Measurements from ENCODE around the gene SLC45A1. TPM values are rescaled to one million over a fixed set of nuclear protein-coding genes. Genes with fewer than 3 reads are reported as not detected.
A peak's percentile ranks its signal among the peaks of the same experiment; 100 is the strongest.

Gene SLC45A1
- total and polyA plus RNA-seq, 4 donors, result 3.3 to 30.2 (median 19.4) TPM

GRCh38 chr1:8358241-8358896 is 40.5 kb downstream of the SLC45A1 start:
- no peak overlapping the region for H3K27ac ChIP-seq (ENCODE audit: low read depth, low read length)
- peaks cover 30% of the 10 kb centered on the region for H3K4me1 ChIP-seq (ENCODE audit: control insufficient read depth, insufficient read depth, low read length)
- H3K36me3 ChIP-seq (ENCODE audit: control insufficient read depth, insufficient read depth, low read length), result peaks cover 95% of the 10 kb centered on the region
- no peak for DNase-seq (ENCODE audit: low read depth in 4 of 6, low spot score in 6 of 6)
- H3K9me3 ChIP-seq (ENCODE audit: control insufficient read depth, insufficient read depth, low read length), result no peaks in the 10 kb centered on the region
- 94% methylated on average over 42 of the region's 46 CpGs for whole genome bisulfite sequencing (ENCODE audit: insufficient coverage)
- H3K4me3 ChIP-seq (ENCODE audit: low read depth, low read length), result no peak overlapping the region
- H3K27me3 ChIP-seq (ENCODE audit: control insufficient read depth, insufficient read depth, low read length), result no peaks in the 10 kb centered on the region

- no peak overlapping the region for H3K4me3 ChIP-seq (ENCODE audit: low read depth, low read length)
- H3K4me1 ChIP-seq (ENCODE audit: control insufficient read depth, insufficient read depth, low read length), result peaks cover 32% of the 10 kb centered on the region
- WGBS (ENCODE audit: insufficient coverage), result 89% methylated on average over 23 of the region's 26 CpGs
- no peak for DNase-seq (ENCODE audit: low read depth in 4 of 6, low spot score in 6 of 6)
- no peak overlapping the region for H3K27ac ChIP-seq (ENCODE audit: low read depth, low read length)
- H3K9me3 ChIP-seq (ENCODE audit: control insufficient read depth, insufficient read depth, low read length), result no peaks in the 10 kb centered on the region
- no peaks in the 10 kb centered on the region for H3K27me3 ChIP-seq (ENCODE audit: control insufficient read depth, insufficient read depth, low read length)
- peaks cover 93% of the 10 kb centered on the region for H3K36me3 ChIP-seq (ENCODE audit: control insufficient read depth, insufficient read depth, low read length)
These were observed 41.1 kb downstream of the SLC45A1 start for GRCh38 chr1:8358897-8359616.

GRCh38 chr1:8359617-8360481 is 41.9 kb downstream of the SLC45A1 start:
- peaks cover 97% of the 10 kb centered on the region for H3K36me3 ChIP-seq (ENCODE audit: control insufficient read depth, insufficient read depth, low read length)
- H3K27ac ChIP-seq (ENCODE audit: low read depth, low read length), result no peak overlapping the region
- no peaks in the 10 kb centered on the region for H3K9me3 ChIP-seq (ENCODE audit: control insufficient read depth, insufficient read depth, low read length)
- peaks cover 40% of the 10 kb centered on the region for H3K4me1 ChIP-seq (ENCODE audit: control insufficient read depth, insufficient read depth, low read length)
- no peaks in the 10 kb centered on the region for H3K27me3 ChIP-seq (ENCODE audit: control insufficient read depth, insufficient read depth, low read length)
- WGBS (ENCODE audit: insufficient coverage), result 94% methylated on average over 31 of the region's 44 CpGs
- H3K4me3 ChIP-seq (ENCODE audit: low read depth, low read length), result no peak overlapping the region
- DNase-seq (ENCODE audit: low read depth in 4 of 6, low spot score in 6 of 6), result no peak

GRCh38 chr1:8360493-8361197 is 42.7 kb downstream of the SLC45A1 start:
- H3K27ac ChIP-seq (ENCODE audit: low read depth, low read length), result no peak overlapping the region

DNA sequence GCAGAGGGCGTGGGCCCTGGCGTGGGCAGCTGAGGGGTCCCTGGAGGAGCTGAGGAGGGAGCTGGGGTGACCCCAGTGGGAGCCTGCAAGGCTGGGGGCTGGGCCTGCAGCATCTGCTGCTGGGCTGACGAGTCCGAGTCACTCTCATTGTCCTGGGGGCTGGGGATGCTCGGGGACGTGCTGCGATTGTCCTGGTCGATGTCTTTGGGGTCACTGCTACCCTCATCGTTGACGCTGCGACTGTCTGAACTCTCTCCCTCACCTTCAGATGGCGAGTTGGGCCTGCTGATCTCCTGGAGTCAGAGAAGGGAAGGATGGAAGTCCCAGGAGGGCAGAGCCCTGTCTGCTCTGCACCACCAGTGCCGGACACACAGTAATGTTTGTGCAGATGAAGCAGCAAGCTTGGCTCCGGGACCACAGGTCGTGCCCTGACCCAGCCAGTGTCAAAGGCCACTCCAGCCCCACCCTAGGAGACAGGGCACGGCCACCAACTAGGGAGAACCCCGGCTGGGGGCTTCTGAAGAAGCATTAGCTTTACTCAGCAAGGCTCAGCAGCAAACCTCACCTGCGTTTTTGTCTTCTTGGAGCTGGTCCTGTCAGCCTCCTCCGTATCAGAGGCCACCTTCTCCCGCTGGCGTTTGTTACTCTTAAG is 43.4 kb downstream of the SLC45A1 start:
- Histone ChIP-seq H3K4me3 (ENCODE audit: low read depth, low read length) (no peak overlapping the region), H3K4me1 (ENCODE audit: control insufficient read depth, insufficient read depth, low read length) (peaks cover 41% of the 10 kb centered on the region), H3K27me3 (ENCODE audit: control insufficient read depth, insufficient read depth, low read length) (no peaks in the 10 kb centered on the region), H3K9me3 (ENCODE audit: control insufficient read depth, insufficient read depth, low read length) (no peaks in the 10 kb centered on the region), H3K36me3 (ENCODE audit: control insufficient read depth, insufficient read depth, low read length) (peaks cover 97% of the 10 kb centered on the region), H3K27ac (ENCODE audit: low read depth, low read length) (no peak overlapping the region)
- no peak for DNase-seq (ENCODE audit: low read depth in 4 of 6, low spot score in 6 of 6)
- WGBS (ENCODE audit: insufficient coverage), result 91% methylated on average over 14 of the region's 21 CpGs

More at GRCh38 chr1:8360493-8361197, 42.7 kb downstream of the SLC45A1 start:
- no peak for DNase-seq (ENCODE audit: low read depth in 4 of 6, low spot score in 6 of 6)
- Histone ChIP-seq H3K36me3 (ENCODE audit: control insufficient read depth, insufficient read depth, low read length) (peaks cover 97% of the 10 kb centered on the region), H3K4me1 (ENCODE audit: control insufficient read depth, insufficient read depth, low read length) (peaks cover 38% of the 10 kb centered on the region), H3K4me3 (ENCODE audit: low read depth, low read length) (no peak overlapping the region), H3K27me3 (ENCODE audit: control insufficient read depth, insufficient read depth, low read length) (no peaks in the 10 kb centered on the region), H3K9me3 (ENCODE audit: control insufficient read depth, insufficient read depth, low read length) (no peaks in the 10 kb centered on the region)
- 94% methylated on average over 22 of the region's 26 CpGs for WGBS (ENCODE audit: insufficient coverage)

GRCh38 chr1:8362701-8363101 is 44.8 kb downstream of the SLC45A1 start:
- H3K9me3 ChIP-seq (ENCODE audit: control insufficient read depth, insufficient read depth, low read length), result no peaks in the 10 kb centered on the region
- H3K27ac ChIP-seq (ENCODE audit: low read depth, low read length), result peak overlapping the region; percentile 25

DNA sequence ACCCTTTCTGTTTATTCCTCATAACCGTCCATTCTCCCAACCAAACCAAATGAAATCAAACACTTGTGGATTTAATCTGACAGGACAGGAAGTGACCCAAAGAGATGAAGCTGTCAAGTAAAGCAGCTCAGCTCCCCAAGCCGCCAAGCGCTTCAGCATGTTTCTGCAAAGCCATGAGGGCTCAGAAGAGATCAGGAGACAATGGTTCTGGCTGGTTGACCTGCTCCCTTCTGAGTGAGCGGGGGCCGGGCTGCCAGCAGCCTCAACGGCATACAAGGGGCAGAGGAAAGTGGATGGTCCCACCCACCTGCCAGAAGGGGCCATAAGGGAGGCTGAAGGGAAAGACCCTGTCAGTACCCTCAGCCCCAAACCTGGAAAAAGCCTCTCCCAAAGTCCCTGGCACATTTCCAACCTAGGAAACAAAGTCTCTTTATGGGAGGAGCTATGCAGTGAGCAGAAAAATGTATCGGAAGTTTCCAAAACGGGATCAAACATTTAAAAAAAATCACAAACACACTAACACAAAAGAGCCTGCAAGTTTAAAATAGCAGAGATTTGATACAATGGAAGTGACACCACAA is 45.4 kb downstream of the SLC45A1 start:
- Histone ChIP-seq H3K36me3 (ENCODE audit: control insufficient read depth, insufficient read depth, low read length) (peaks cover 79% of the 10 kb centered on the region), H3K4me3 (ENCODE audit: low read depth, low read length) (no peak overlapping the region), H3K4me1 (ENCODE audit: control insufficient read depth, insufficient read depth, low read length) (peaks cover 53% of the 10 kb centered on the region), H3K9me3 (ENCODE audit: control insufficient read depth, insufficient read depth, low read length) (no peaks in the 10 kb centered on the region), H3K27ac (ENCODE audit: low read depth, low read length) (peak overlapping the region; percentile 25), H3K27me3 (ENCODE audit: control insufficient read depth, insufficient read depth, low read length) (no peaks in the 10 kb centered on the region)
- WGBS (ENCODE audit: insufficient coverage), result 65% methylated on average over 6 of the region's 8 CpGs
- peak in 2 of 6 donors; percentile 15 to 34 for DNase-seq (ENCODE audit: low read depth in 4 of 6, low spot score in 6 of 6)

More at GRCh38 chr1:8362701-8363101, 44.8 kb downstream of the SLC45A1 start:
- WGBS (ENCODE audit: insufficient coverage), result 93% methylated on average over 13 of the region's 13 CpGs
- no peak for DNase-seq (ENCODE audit: low read depth in 4 of 6, low spot score in 6 of 6)
- Histone ChIP-seq H3K4me1 (ENCODE audit: control insufficient read depth, insufficient read depth, low read length) (peaks cover 49% of the 10 kb centered on the region), H3K36me3 (ENCODE audit: control insufficient read depth, insufficient read depth, low read length) (peaks cover 85% of the 10 kb centered on the region), H3K27me3 (ENCODE audit: control insufficient read depth, insufficient read depth, low read length) (no peaks in the 10 kb centered on the region), H3K4me3 (ENCODE audit: low read depth, low read length) (no peak overlapping the region)

DNA sequence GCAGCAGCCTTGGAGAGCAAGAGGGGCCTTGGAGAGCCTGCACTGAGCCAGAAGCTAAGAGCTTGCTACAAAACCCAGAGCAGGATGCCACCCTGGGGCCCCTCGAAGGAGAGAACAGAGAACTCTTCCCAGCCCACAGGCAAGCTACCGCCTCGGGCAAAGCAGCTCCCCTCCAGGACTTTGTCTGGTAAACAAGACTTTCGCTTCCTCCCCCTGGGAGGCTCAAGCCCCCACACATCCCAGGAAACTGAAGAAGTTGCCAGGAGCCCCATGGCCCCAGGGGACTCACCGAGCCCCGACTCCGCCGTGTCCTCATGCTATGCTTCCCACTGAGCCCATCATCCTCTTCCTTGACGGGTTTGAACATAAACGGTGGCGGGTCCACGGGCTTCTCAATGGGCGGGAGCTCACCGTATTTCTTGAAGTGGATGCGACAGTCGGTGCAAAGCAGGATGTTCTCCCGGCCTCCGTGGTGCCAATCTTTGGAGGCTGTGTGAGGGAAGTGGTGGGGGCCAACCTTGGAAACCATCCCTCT is 45.9 kb downstream of the SLC45A1 start:
- WGBS (ENCODE audit: insufficient coverage), result 46% methylated on average over 15 of the region's 18 CpGs
- Histone ChIP-seq H3K9me3 (ENCODE audit: control insufficient read depth, insufficient read depth, low read length) (no peaks in the 10 kb centered on the region), H3K27ac (ENCODE audit: low read depth, low read length) (no peak overlapping the region), H3K27me3 (ENCODE audit: control insufficient read depth, insufficient read depth, low read length) (no peaks in the 10 kb centered on the region), H3K36me3 (ENCODE audit: control insufficient read depth, insufficient read depth, low read length) (peaks cover 73% of the 10 kb centered on the region), H3K4me3 (ENCODE audit: low read depth, low read length) (no peak overlapping the region), H3K4me1 (ENCODE audit: control insufficient read depth, insufficient read depth, low read length) (peaks cover 58% of the 10 kb centered on the region)
- no peak for DNase-seq (ENCODE audit: low read depth in 4 of 6, low spot score in 6 of 6)

Measured in spinal cord (tissue), 10 donors.